Endothelial cell of umbilical vein (primary cell): ENCODE data around the gene ATXN1. TPM values are rescaled to one million over a fixed set of nuclear protein-coding genes. Genes with fewer than 3 reads are reported as not detected.
A peak's percentile ranks its signal among the peaks of the same experiment; 100 is the strongest.

Experiments used
- BruUV-seq: library from RNA; stranded (reverse); fragments of 400-500 nt; replicated peaks from 2 replicates; lab custom pipeline; 2021; lab: Mats Ljungman, UMichigan
- CTCF ChIA-PET: fragments of 300-600, 350-600 bp; sonication (Branson Sonifier 250); formaldehyde crosslinking; loops from one replicate; lab custom pipeline; 2021; ENCODE audit warnings: antibody characterized with exemption, inconsistent platforms; lab: Charles Lee
- POLR2A ChIA-PET: fragments of 300-600, 350-600 bp; sonication (Branson Sonifier 250); formaldehyde crosslinking; loops from one replicate; lab custom pipeline; 2021; ENCODE audit warnings: antibody characterized with exemption, inconsistent platforms; lab: Charles Lee
- DNase-seq: peaks from one replicate; pipeline ENCODE4 v3.0.0-alpha.2; 2011; ENCODE audit warnings: low read depth, low spot score
- FAIRE-seq: peaks from 2 replicates; lab custom pipeline; 2011; peaks lifted over from hg19 to GRCh38; lab: Jason Lieb, UNC
- H2AFZ ChIP-seq: 2 replicates; pipeline ENCODE4 v1.6.0; 2012; ENCODE audit warnings: low read depth, low read length, control low read depth, inconsistent platforms
- H3K27ac ChIP-seq: 2 replicates; pipeline ENCODE4 v1.5.1; 2011; ENCODE audit warnings: low read depth, mild to moderate bottlenecking, control low read depth, low read length, moderate library complexity; ENCODE audit not compliant: insufficient read depth
- H3K27me3 ChIP-seq, 2 experiments: 2 replicates each; pipeline versions ENCODE4 v1.6.0 to v1.6.1; 2011; ENCODE audit warnings: low read length in 2 of 2, mixed read lengths in 1 of 2; ENCODE audit not compliant: control insufficient read depth in 2 of 2, insufficient read depth in 2 of 2
- H3K36me3 ChIP-seq, 2 experiments: 2 replicates in 1 of 2; 3 replicates in 1 of 2; pipeline ENCODE4 v1.5.1; 2011; ENCODE audit warnings: low read length in 2 of 2, mild to moderate bottlenecking in 1 of 2, moderate library complexity in 1 of 2; ENCODE audit not compliant: control insufficient read depth in 2 of 2, insufficient read depth in 2 of 2; ENCODE audit errors: extremely low read depth in 1 of 2
- H3K4me1 ChIP-seq: 3 replicates; pipeline ENCODE4 v1.5.1; 2011; ENCODE audit warnings: mild to moderate bottlenecking, low read length; ENCODE audit not compliant: control insufficient read depth, insufficient read depth; ENCODE audit errors: extremely low read depth
- H3K4me2 ChIP-seq: 2 replicates; pipeline ENCODE4 v1.6.1; 2011; ENCODE audit warnings: low read length, control low read depth, mixed read lengths; ENCODE audit not compliant: insufficient read depth
- H3K4me3 ChIP-seq, 3 experiments: fragments of 200-600 bp in 1 of 3; sonication (generic), shearing (Covaris generic) in 1 of 3; replicated peaks in 1 of 3; 2 replicates each; pipeline ENCODE4 v1.5.1; 2011 to 2016; ENCODE audit warnings: control low read depth in 3 of 3, low read length in 3 of 3, mild to moderate bottlenecking in 2 of 3, inconsistent platforms in 1 of 3, low read depth in 1 of 3, moderate library complexity in 1 of 3; ENCODE audit not compliant: insufficient read depth in 1 of 3
- H3K79me2 ChIP-seq: 2 replicates; pipeline ENCODE4 v1.6.0; 2012; ENCODE audit warnings: low read length, inconsistent platforms; ENCODE audit not compliant: control insufficient read depth, insufficient read depth
- H3K9ac ChIP-seq: replicated peaks from 2 replicates; pipeline ENCODE3; 2011; ENCODE audit warnings: low read length, control low read depth; ENCODE audit not compliant: insufficient read depth; ENCODE audit errors: extremely low read depth
- H3K9me1 ChIP-seq: replicated peaks from 3 replicates; pipeline ENCODE4 v1.6.0; 2011; ENCODE audit warnings: mild to moderate bottlenecking, low read length; ENCODE audit not compliant: control insufficient read depth, insufficient read depth; ENCODE audit errors: extremely low read depth
- H3K9me3 ChIP-seq: replicated peaks from 2 replicates; pipeline ENCODE4 v1.5.1; 2012; ENCODE audit warnings: low read length, inconsistent platforms; ENCODE audit not compliant: control insufficient read depth, insufficient read depth
- H4K20me1 ChIP-seq: replicated peaks from 2 replicates; pipeline ENCODE3; 2011; ENCODE audit warnings: mild to moderate bottlenecking, low read length; ENCODE audit not compliant: control insufficient read depth, insufficient read depth; ENCODE audit errors: extremely low read depth
- EZH2 ChIP-seq: IDR thresholded peaks from 2 replicates; pipeline ENCODE4 v1.6.1; 2012; ENCODE audit warnings: borderline replicate concordance, low read depth, mild to moderate bottlenecking, moderate library complexity, low read length, inconsistent platforms; ENCODE audit not compliant: severe bottlenecking
- FOS ChIP-seq: IDR thresholded peaks from 2 replicates; pipeline ENCODE4 v1.6.1; 2011; ENCODE audit warnings: mild to moderate bottlenecking, low read length, moderate library complexity, borderline replicate concordance; ENCODE audit not compliant: insufficient read depth
- GATA2 ChIP-seq: IDR thresholded peaks from 2 replicates; pipeline ENCODE4 v1.7.0; 2011; ENCODE audit warnings: low read depth, mild to moderate bottlenecking, moderate library complexity, mixed read lengths, low read length; ENCODE audit not compliant: insufficient read length, insufficient read depth
- JUN ChIP-seq: IDR thresholded peaks from 2 replicates; pipeline ENCODE4 v1.6.1; 2011; ENCODE audit warnings: borderline replicate concordance, low read depth; ENCODE audit not compliant: insufficient read length, insufficient read depth
- dilution Hi-C: fragments of 300-500 bp; cut with MboI; formaldehyde crosslinking; loops from one replicate; pipeline ENCODE4 v1.15.0; 2019; ENCODE audit warnings: low sequenced_read_pairs; ENCODE audit not compliant: extremely low pct_ligation_motif_present
- intact Hi-C: fragments of 100-400 bp; cut with micrococcal nuclease; formaldehyde crosslinking; loops from one replicate; pipeline ENCODE4 v1.10.0; 2022
- polyA plus RNA-seq, 4 experiments: library from polyadenylated mRNA; depleted of rRNA in 3 of 4; stranded (reverse) in 3 of 4; unstranded in 1 of 4; fragments of >200 nt; gene quantifications; 2 replicates each; pipeline versions ENCODE4 v1.2.1 to v1.2.3, GENCODE V29; 2011 to 2012; ENCODE audit warnings: missing spikeins in 1 of 4
- total RNA-seq: library from RNA; stranded (reverse); gene quantifications from 2 replicates; pipeline ENCODE4 v1.2.3, GENCODE V29; 2021
- TF ChIP-seq, protein P1 (sequence below): IDR thresholded peaks from 2 replicates; pipeline ENCODE4 v1.6.1; 2011; ENCODE audit not compliant: insufficient read depth, insufficient read length

Gene ATXN1
- total and polyA plus RNA-seq, 2 donors (not counting 3 experiments of a cell fraction or from before 2014, with no cell fraction given) = 16.4 to 33.0 TPM

DNA sequence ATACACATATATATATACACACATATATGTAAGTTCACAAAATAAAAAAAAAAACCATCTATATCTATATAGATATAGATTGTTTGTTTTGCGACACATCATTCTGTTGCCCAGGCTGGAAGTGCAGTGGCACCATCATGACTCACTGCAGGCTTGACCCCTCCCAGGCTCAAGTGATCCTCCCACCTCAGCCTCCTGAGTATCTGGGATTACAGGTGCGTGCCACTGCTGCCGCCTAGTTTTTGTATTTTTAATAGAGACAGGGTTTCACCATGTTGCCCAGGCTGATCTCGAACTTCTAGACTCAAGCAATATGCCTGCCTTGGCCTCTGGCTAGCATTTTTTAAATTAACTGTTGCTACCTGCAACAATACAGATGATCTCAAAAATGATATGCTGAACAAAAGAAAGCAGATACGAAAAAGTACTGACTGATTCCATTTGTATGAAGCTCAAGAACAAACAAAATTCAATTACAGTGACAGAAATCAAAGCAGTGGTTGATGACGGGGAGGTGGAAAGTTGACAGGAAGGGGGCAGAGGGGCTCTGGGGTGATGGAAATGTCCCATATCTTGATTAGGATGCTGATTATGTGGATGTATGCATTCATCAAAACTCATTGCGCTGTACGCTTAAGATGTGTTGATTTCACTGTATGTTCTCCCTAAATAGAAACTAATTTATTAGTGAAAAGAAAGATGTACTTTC lies 49.6 kb downstream of the ATXN1 start:
- Histone ChIP-seq H3K79me2 (peaks cover 2% of the 10 kb centered on the region), H3K36me3 (no peaks in the 10 kb centered on the region), H3K4me2 (peak overlapping the region; percentile 76), H4K20me1 (no peaks in the 10 kb centered on the region), H3K27ac (peak overlapping the region; percentile 92), H3K4me3 (peak overlapping the region in 1 of 3 experiments; percentile 29), H3K9ac (peak overlapping the region; percentile 87), H3K9me3 (no peaks in the 10 kb centered on the region), H3K9me1 (no peaks in the 10 kb centered on the region), H3K27me3 (no peaks in the 10 kb centered on the region), H3K4me1 (peaks cover 34% of the 10 kb centered on the region), H2AFZ (no peak overlapping the region)
- BruUV-seq = no TSS peak
- ChIA-PET POLR2A (no interaction called here), CTCF (interaction anchor here (2.0 to 2.6 kb wide), 3 partner anchors 11 to 51 kb away, joined by 12 to 36 read pairs (median 28); partner anchors contain the start of gene ATXN1)
- FAIRE-seq (peak; percentile 33), DNase-seq (peak; percentile 57)
- dilution Hi-C loops (no loop called here), intact Hi-C loops (loop anchor here (5.0 kb wide), 1 partner anchor 199 kb away; no protein-coding TSS in a partner anchor)
- peak; percentile 34 for TF ChIP-seq JUN
- TF ChIP-seq, protein P1, sequence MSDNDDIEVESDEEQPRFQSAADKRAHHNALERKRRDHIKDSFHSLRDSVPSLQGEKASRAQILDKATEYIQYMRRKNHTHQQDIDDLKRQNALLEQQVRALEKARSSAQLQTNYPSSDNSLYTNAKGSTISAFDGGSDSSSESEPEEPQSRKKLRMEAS = no peak
- TF ChIP-seq FOS = peak; percentile 50
- no peak for TF ChIP-seq GATA2
- no peak for TF ChIP-seq EZH2
